Body of pancreas (tissue), 4 donors: ENCODE data around the gene PHTF2.

ENCODE experiments used
- POLR2A ChIP-seq, 3 donors: fragments of 450-650 bp; IDR thresholded peaks; one replicate each; pipeline ENCODE4 v1.6.1; 2016; ENCODE audit warnings: antibody characterized with exemption in 3 of 3, mild to moderate bottlenecking in 2 of 3
- TF ChIP-seq, protein P1 (sequence below), 7 experiments: fragments of 450-650 bp in 4 of 7; fragments of 200-600 bp in 3 of 7; sonication (generic) in 3 of 7; IDR thresholded peaks; one replicate each; pipeline ENCODE4 v1.5.1; 2016 to 2019; ENCODE audit warnings: antibody characterized with exemption in 7 of 7

DNA sequence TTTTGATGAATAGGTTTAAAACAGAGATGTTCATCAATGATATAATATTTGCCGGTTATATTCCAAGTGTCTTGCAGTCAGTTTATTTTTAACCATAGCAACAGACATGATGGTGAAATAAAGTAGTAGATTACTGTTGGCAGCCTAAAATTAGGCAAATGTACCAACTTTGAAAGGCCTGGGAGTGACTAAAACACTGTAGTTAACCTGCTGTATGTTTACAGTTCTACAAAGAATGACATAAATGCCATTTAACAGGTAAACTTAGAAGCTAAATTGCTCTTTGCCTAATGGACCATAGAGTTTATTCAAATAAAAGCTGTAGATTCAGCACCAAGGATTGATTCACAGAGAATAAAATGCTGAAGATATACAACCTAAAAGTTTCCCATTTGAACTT lies 64.1 kb downstream of the PHTF2 start:
- TF ChIP-seq, protein P1, sequence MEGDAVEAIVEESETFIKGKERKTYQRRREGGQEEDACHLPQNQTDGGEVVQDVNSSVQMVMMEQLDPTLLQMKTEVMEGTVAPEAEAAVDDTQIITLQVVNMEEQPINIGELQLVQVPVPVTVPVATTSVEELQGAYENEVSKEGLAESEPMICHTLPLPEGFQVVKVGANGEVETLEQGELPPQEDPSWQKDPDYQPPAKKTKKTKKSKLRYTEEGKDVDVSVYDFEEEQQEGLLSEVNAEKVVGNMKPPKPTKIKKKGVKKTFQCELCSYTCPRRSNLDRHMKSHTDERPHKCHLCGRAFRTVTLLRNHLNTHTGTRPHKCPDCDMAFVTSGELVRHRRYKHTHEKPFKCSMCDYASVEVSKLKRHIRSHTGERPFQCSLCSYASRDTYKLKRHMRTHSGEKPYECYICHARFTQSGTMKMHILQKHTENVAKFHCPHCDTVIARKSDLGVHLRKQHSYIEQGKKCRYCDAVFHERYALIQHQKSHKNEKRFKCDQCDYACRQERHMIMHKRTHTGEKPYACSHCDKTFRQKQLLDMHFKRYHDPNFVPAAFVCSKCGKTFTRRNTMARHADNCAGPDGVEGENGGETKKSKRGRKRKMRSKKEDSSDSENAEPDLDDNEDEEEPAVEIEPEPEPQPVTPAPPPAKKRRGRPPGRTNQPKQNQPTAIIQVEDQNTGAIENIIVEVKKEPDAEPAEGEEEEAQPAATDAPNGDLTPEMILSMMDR (IDR thresholded peaks at IDR 0.05), result no peak
- TF ChIP-seq POLR2A (IDR thresholded peaks at IDR 0.05), result no peak
